ENCODE measurements around the gene CYP2U1. TPM values are rescaled to one million over a fixed set of nuclear protein-coding genes. Genes with fewer than 3 reads are reported as not detected.
A peak's percentile ranks its signal among the peaks of the same experiment; 100 is the strongest.

The CYP2U1 gene
- total and polyA plus RNA-seq, 2 of the 8 experiments (the other 6 are each of a cell fraction or from before 2014, with no cell fraction given): 3.1 to 5.0 TPM

GRCh38 chr4:107989162-107989536 lies 57.8 kb downstream of the CYP2U1 start:
- no peak overlapping the region for H4K5ac ChIP-seq (ENCODE audit: insufficient read length, low read depth, low read length)
- TF ChIP-seq SIX5 (IDR thresholded peaks at IDR 0.05; ENCODE audit: low read depth, low read length) (no peak), YY1 (IDR thresholded peaks at IDR 0.05; ENCODE audit: low read depth, low read length) (no peak), ATF2 (IDR thresholded peaks at IDR 0.05; ENCODE audit: low read length) (no peak), EGR1 (IDR thresholded peaks at IDR 0.05; ENCODE audit: borderline replicate concordance, low read depth, low read length) (no peak), BRCA1 (IDR thresholded peaks at IDR 0.05; ENCODE audit: low read depth, low read length) (no peak), TEAD4 (IDR thresholded peaks at IDR 0.05; ENCODE audit: low read depth, low read length) (no peak), TAF1 (IDR thresholded peaks at IDR 0.05; ENCODE audit: low read depth, low read length) (no peak)
- H2BK12ac ChIP-seq (ENCODE audit: low read depth, low read length): no peak overlapping the region
- H3K79me1 ChIP-seq (ENCODE audit: low read depth, low read length): no peaks in the 10 kb centered on the region; the same call in 1 of the 2 replicates
- H4K8ac ChIP-seq (ENCODE audit: extremely low read depth, insufficient read depth, low read length): no peak overlapping the region
- no peak overlapping the region for H2BK5ac ChIP-seq (ENCODE audit: low read depth, low read length)
- WGBS, 2 experiments (ENCODE audit: extremely low coverage in 1 of 2, insufficient coverage in 1 of 2, insufficient read length in 1 of 2, insufficient replicate concordance in 2 of 2, low coverage in 1 of 2, low lambda C conversion rate in 2 of 2, missing lambda C conversion rate in 1 of 2): 36% methylated on average over 8 of the region's 8 CpGs; no CpG with 5 or more reads in 1 of the 2 experiments
- H2AFZ ChIP-seq (ENCODE audit: low read length): peak overlapping the region; percentile 1; the same call in 1 of the 2 replicates
- no peak overlapping the region for H4K91ac ChIP-seq (replicated peaks; ENCODE audit: insufficient read length, low read length)
- H3K18ac ChIP-seq (ENCODE audit: extremely low read depth, low read length): no peak overlapping the region
- H3K27me3 ChIP-seq (replicated peaks in 1 of 4; ENCODE audit: control insufficient read depth in 3 of 4, extremely low read depth in 1 of 4, insufficient read depth in 3 of 4, low read length in 3 of 4): no peaks in the 10 kb centered on the region; a peak in 1 of 7 replicates
- H3K23ac ChIP-seq (ENCODE audit: insufficient read length): no peak overlapping the region
- H2BK15ac ChIP-seq (ENCODE audit: low read length): no peak overlapping the region
- no peak overlapping the region for H2BK20ac ChIP-seq (ENCODE audit: low read length)
- H3K4me2 ChIP-seq (ENCODE audit: insufficient read depth in 1 of 2, low read depth in 2 of 2, low read length in 2 of 2): peak overlapping the region; percentile 72 to 73
- H3K56ac ChIP-seq (replicated peaks; ENCODE audit: insufficient read length, low read depth, low read length): no peak overlapping the region
- peak overlapping the region in 1 of 4 experiments; percentile 13; a peak in 1 of 7 replicates for H3K9ac ChIP-seq (replicated peaks in 1 of 4; ENCODE audit: extremely low read depth in 1 of 4, low read depth in 3 of 4, low read length in 3 of 4)
- H3K27ac ChIP-seq (ENCODE audit: low read depth, low read length): no peak overlapping the region
- no peak overlapping the region for H2BK120ac ChIP-seq (replicated peaks; ENCODE audit: low read depth, low read length)
- H3K9me3 ChIP-seq (ENCODE audit: insufficient read depth in 2 of 2, low read depth in 1 of 2, low read length in 1 of 2): no peaks in the 10 kb centered on the region
- H3K36me3 ChIP-seq (ENCODE audit: control insufficient read depth in 2 of 4, insufficient read depth in 4 of 4, low read length in 3 of 4): no peaks in the 10 kb centered on the region
- no peak overlapping the region for H3K14ac ChIP-seq (ENCODE audit: insufficient read length)
- peaks cover 0 to 3% (median 0%) of the 10 kb centered on the region in 4 experiments; a peak in 2 of 7 replicates for H3K4me1 ChIP-seq (replicated peaks in 1 of 4; ENCODE audit: control insufficient read depth in 3 of 4, insufficient read depth in 4 of 4, low read length in 3 of 4)
- FAIRE-seq (no peak), DNase-seq (ENCODE audit: low read depth in 1 of 2, low spot score in 2 of 2) (no peak)
- H3K4ac ChIP-seq (replicated peaks; ENCODE audit: insufficient read length, low read depth, low read length): no peak overlapping the region
- no peak overlapping the region for H2AK5ac ChIP-seq (ENCODE audit: low read depth, low read length)
- CTCF ChIA-PET (ENCODE audit: partially characterized antibody): no interaction called here
- peaks cover 8% of the 10 kb centered on the region; the same call in 1 of the 2 replicates for H3K23me2 ChIP-seq (ENCODE audit: low read depth, low read length)
- H4K20me1 ChIP-seq (replicated peaks in 1 of 2; ENCODE audit: control insufficient read depth in 1 of 2, insufficient read depth in 2 of 2, low read length in 2 of 2): peaks cover 0 to 8% of the 10 kb centered on the region in 2 experiments
- peak overlapping the region; percentile 72 to 85 (median 79); a peak in 7 of 8 replicates for H3K4me3 ChIP-seq (ENCODE audit: extremely low read depth in 1 of 4, insufficient read depth in 2 of 4, low read depth in 3 of 4, low read length in 4 of 4)
- H3K79me2 ChIP-seq (ENCODE audit: control insufficient read depth in 1 of 2, insufficient read depth in 2 of 2, low read length in 2 of 2): peaks cover 0 to 34% of the 10 kb centered on the region in 2 experiments; a peak in 3 of 4 replicates
- POLR2A ChIA-PET (ENCODE audit: partially characterized antibody): no interaction called here

Data from H1 (cell line).